Astrocyte (in vitro differentiated cells and primary cell): ENCODE results near the gene JOSD2. TPM values are rescaled to one million over a fixed set of nuclear protein-coding genes. Genes with fewer than 3 reads are reported as not detected.

ENCODE experiments used
- DNase-seq: peaks from one replicate; pipeline ENCODE4 v3.0.0-alpha.2; 2010; ENCODE audit warnings: low read depth
- FAIRE-seq: peaks from 2 replicates; lab custom pipeline; 2011; peaks lifted over from hg19 to GRCh38; lab: Jason Lieb, UNC
- H2AFZ ChIP-seq: 2 replicates; pipeline ENCODE4 v1.6.0; 2012; ENCODE audit warnings: low read depth, low read length, inconsistent platforms
- H3K27ac ChIP-seq: 2 replicates; pipeline ENCODE4 v1.5.1; 2011; ENCODE audit warnings: low read depth, low read length, inconsistent platforms
- H3K27me3 ChIP-seq: 2 replicates; pipeline ENCODE4 v1.6.0; 2011; ENCODE audit warnings: low read length, inconsistent platforms; ENCODE audit not compliant: insufficient read depth
- H3K36me3 ChIP-seq: 2 replicates; pipeline ENCODE4 v1.5.1; 2011; ENCODE audit warnings: low read length, inconsistent platforms; ENCODE audit not compliant: insufficient read depth
- H3K4me1 ChIP-seq: 2 replicates; pipeline ENCODE4 v1.5.1; 2011; ENCODE audit warnings: low read length, inconsistent platforms; ENCODE audit not compliant: insufficient read depth
- H3K4me2 ChIP-seq: 2 replicates; pipeline ENCODE4 v1.6.0; 2012; ENCODE audit warnings: low read length, inconsistent platforms
- H3K4me3 ChIP-seq: 2 replicates; pipeline ENCODE4 v1.5.1; 2011; ENCODE audit warnings: low read depth, mild to moderate bottlenecking, low read length, inconsistent platforms; ENCODE audit not compliant: insufficient read depth
- H3K79me2 ChIP-seq: 2 replicates; pipeline ENCODE4 v1.6.0; 2012; ENCODE audit warnings: mild to moderate bottlenecking, low read length, inconsistent platforms; ENCODE audit not compliant: insufficient read depth
- H3K9ac ChIP-seq: 2 replicates; pipeline ENCODE4 v1.6.0; 2012; ENCODE audit warnings: mild to moderate bottlenecking, low read length, inconsistent platforms
- H3K9me3 ChIP-seq: 2 replicates; pipeline ENCODE4 v1.5.1; 2012; ENCODE audit warnings: low read depth, mild to moderate bottlenecking, low read length, inconsistent platforms; ENCODE audit not compliant: insufficient read depth
- H4K20me1 ChIP-seq: 2 replicates; pipeline ENCODE4 v1.6.0; 2012; ENCODE audit warnings: low read length, inconsistent platforms; ENCODE audit not compliant: insufficient read depth
- H3K27ac Mint-ChIP-seq: one replicate; pipeline ENCODE4 v1.8.0; 2021; ENCODE audit warnings: mild to moderate bottlenecking, mixed read lengths; ENCODE audit not compliant: unreplicated experiment
- H3K27me3 Mint-ChIP-seq: one replicate; pipeline ENCODE4 v1.8.0; 2021; ENCODE audit warnings: low read depth, mixed read lengths; ENCODE audit not compliant: unreplicated experiment
- H3K36me3 Mint-ChIP-seq: one replicate; pipeline ENCODE4 v1.8.0; 2021; ENCODE audit warnings: low read depth, mixed read lengths; ENCODE audit not compliant: unreplicated experiment
- H3K4me1 Mint-ChIP-seq: one replicate; pipeline ENCODE4 v1.8.0; 2021; ENCODE audit warnings: low read depth, mixed read lengths; ENCODE audit not compliant: unreplicated experiment
- H3K4me3 Mint-ChIP-seq: one replicate; pipeline ENCODE4 v1.8.0; 2021; ENCODE audit warnings: mild to moderate bottlenecking, moderate library complexity, mixed read lengths; ENCODE audit not compliant: unreplicated experiment
- H3K9me3 Mint-ChIP-seq: one replicate; pipeline ENCODE4 v1.8.0; 2021; ENCODE audit warnings: mild to moderate bottlenecking, mixed read lengths; ENCODE audit not compliant: unreplicated experiment
- EZH2 ChIP-seq: IDR thresholded peaks from 2 replicates; pipeline ENCODE4 v1.6.1; 2012; ENCODE audit warnings: mild to moderate bottlenecking, low read length, inconsistent platforms; ENCODE audit not compliant: insufficient read depth
- total RNA-seq: library from RNA; stranded (reverse); gene quantifications from 2 replicates; pipeline ENCODE4 v1.2.1, GENCODE V29; 2021
- TF ChIP-seq, protein P1 (sequence below): IDR thresholded peaks from 2 replicates; pipeline ENCODE4 v1.5.1; 2011; ENCODE audit warnings: low read depth, mild to moderate bottlenecking, inconsistent platforms, low read length, moderate library complexity; ENCODE audit not compliant: insufficient read depth

JOSD2 gene
- total RNA-seq, 1 donor from 2014 or later, result not detected

DNA sequence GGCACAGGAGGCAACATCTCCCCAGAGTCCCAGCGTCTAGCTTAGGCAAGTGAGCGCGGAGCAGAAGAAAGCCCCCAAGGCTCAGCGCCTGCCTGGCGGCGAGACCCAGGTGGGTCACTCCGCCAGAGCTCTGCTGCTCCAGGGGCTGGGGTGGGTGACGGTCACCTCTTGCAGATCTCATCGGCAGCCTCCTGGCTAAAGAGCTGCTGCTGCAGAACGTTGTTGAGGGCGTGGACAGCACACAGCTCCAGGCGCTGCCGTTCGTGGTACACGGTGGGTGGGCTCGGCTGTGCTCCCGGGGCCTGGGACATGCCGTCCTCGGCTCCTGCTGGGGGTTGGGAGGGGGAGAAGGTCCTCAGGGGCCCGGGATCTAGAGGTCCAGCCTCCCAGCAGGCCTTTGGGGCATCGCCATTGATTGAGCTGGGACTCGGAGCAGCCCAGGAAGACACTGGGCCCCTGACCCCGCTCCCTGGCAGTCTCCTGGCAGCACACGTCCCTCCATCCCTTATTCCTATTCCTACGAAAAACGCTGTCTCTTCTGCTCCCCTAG is 795 bp downstream of the JOSD2 start:
- Mint-ChIP-seq H3K9me3 (peaks cover 29% of the 10 kb centered on the region), H3K36me3 (no peaks in the 10 kb centered on the region), H3K27ac (no peak overlapping the region), H3K4me3 (no peak overlapping the region), H3K27me3 (no peaks in the 10 kb centered on the region), H3K4me1 (no peaks in the 10 kb centered on the region)
- Histone ChIP-seq H2AFZ (peak overlapping the region; percentile 58), H3K4me2 (peak overlapping the region; percentile 99), H3K79me2 (peaks cover 9% of the 10 kb centered on the region), H3K4me3 (peak overlapping the region; percentile 76), H3K9me3 (no peaks in the 10 kb centered on the region), H3K27me3 (no peaks in the 10 kb centered on the region), H3K9ac (peak overlapping the region; percentile 84), H3K4me1 (peaks cover 4% of the 10 kb centered on the region), H4K20me1 (no peaks in the 10 kb centered on the region), H3K27ac (peak overlapping the region; percentile 45), H3K36me3 (no peaks in the 10 kb centered on the region)
- no peak for TF ChIP-seq EZH2
- TF ChIP-seq, protein P1, sequence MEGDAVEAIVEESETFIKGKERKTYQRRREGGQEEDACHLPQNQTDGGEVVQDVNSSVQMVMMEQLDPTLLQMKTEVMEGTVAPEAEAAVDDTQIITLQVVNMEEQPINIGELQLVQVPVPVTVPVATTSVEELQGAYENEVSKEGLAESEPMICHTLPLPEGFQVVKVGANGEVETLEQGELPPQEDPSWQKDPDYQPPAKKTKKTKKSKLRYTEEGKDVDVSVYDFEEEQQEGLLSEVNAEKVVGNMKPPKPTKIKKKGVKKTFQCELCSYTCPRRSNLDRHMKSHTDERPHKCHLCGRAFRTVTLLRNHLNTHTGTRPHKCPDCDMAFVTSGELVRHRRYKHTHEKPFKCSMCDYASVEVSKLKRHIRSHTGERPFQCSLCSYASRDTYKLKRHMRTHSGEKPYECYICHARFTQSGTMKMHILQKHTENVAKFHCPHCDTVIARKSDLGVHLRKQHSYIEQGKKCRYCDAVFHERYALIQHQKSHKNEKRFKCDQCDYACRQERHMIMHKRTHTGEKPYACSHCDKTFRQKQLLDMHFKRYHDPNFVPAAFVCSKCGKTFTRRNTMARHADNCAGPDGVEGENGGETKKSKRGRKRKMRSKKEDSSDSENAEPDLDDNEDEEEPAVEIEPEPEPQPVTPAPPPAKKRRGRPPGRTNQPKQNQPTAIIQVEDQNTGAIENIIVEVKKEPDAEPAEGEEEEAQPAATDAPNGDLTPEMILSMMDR, result no peak
- FAIRE-seq (no peak), DNase-seq (no peak)

DNA sequence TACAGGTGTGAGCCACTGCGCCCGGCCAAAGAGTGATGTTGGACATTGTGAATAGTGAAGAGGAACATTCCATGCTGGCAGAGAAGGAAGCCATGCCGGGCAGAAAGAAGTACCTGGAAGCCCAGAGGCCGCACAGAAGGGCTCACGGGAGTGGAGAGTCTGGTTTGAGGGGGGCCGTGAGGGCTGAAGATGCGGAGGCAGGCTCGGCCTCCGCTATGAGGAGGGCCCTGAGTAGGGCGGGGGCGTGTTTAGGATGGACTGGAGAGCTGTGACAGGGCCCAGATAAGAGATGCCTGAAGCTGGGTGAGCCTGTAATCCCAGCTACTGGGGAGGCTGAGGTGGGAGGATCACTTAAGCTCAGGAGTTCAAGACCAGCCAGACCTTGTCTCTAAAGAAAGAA is 1.6 kb downstream of the JOSD2 start:
- Mint-ChIP-seq H3K4me1 (no peaks in the 10 kb centered on the region), H3K9me3 (peaks cover 29% of the 10 kb centered on the region), H3K4me3 (no peak overlapping the region), H3K27me3 (no peaks in the 10 kb centered on the region), H3K27ac (no peak overlapping the region), H3K36me3 (no peaks in the 10 kb centered on the region)
- Histone ChIP-seq H3K4me3 (no peak overlapping the region), H4K20me1 (no peaks in the 10 kb centered on the region), H3K79me2 (peaks cover 9% of the 10 kb centered on the region), H3K27me3 (no peaks in the 10 kb centered on the region), H3K9ac (no peak overlapping the region), H3K36me3 (no peaks in the 10 kb centered on the region), H3K4me1 (peaks cover 4% of the 10 kb centered on the region), H3K27ac (no peak overlapping the region), H3K4me2 (no peak overlapping the region), H2AFZ (no peak overlapping the region), H3K9me3 (no peaks in the 10 kb centered on the region)
- FAIRE-seq, result no peak
- no peak for DNase-seq
- no peak for TF ChIP-seq EZH2
- TF ChIP-seq, protein P1, result no peak

DNA sequence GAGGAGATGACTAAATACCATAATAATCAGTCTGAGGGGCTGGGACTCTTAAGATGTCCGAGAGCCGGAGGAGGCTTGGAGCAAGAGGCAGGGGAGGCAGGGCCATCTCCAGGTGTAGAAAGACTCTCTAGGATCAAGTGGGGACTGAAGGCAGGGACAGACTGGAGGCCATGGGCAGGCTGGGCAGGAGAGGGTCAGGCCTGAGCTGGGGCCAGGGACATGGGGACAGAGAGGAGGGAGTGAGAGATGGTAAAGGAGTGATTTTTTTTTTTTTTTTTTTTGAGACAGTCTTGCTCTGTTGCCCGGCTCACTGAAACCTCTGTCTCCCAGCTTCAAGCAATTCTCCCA is 2.2 kb downstream of the JOSD2 start:
- DNase-seq (no peak), FAIRE-seq (no peak)
- Histone ChIP-seq H3K9me3 (no peaks in the 10 kb centered on the region), H3K79me2 (peaks cover 9% of the 10 kb centered on the region), H3K27me3 (no peaks in the 10 kb centered on the region), H3K4me1 (peaks cover 4% of the 10 kb centered on the region), H2AFZ (no peak overlapping the region), H4K20me1 (no peaks in the 10 kb centered on the region), H3K4me3 (no peak overlapping the region), H3K4me2 (no peak overlapping the region), H3K27ac (no peak overlapping the region), H3K36me3 (no peaks in the 10 kb centered on the region), H3K9ac (no peak overlapping the region)
- no peak overlapping the region for H3K4me3 Mint-ChIP-seq
- no peak for TF ChIP-seq EZH2
- TF ChIP-seq, protein P1, result no peak
- no peak overlapping the region for H3K27ac Mint-ChIP-seq
- H3K4me1 Mint-ChIP-seq, result no peaks in the 10 kb centered on the region
- H3K36me3 Mint-ChIP-seq, result no peaks in the 10 kb centered on the region
- H3K27me3 Mint-ChIP-seq, result no peaks in the 10 kb centered on the region
- peaks cover 25% of the 10 kb centered on the region for H3K9me3 Mint-ChIP-seq
